Kidney (tissue), 14 donors: Measurements from ENCODE around the gene ARHGEF7. TPM values are rescaled to one million over a fixed set of nuclear protein-coding genes. Genes with fewer than 3 reads are reported as not detected.
"Not testable (repeated sequence)": the region's sequence is repeated elsewhere in the genome, so short reads cannot be mapped to it uniquely, and the experiment has no call there.

Source experiments
- DNase-seq, 5 donors: peaks; one replicate each; pipeline ENCODE4 v3.0.0-alpha.2; 2013 to 2020
- FAIRE-seq: peaks from 2 replicates; lab custom pipeline; 2012; peaks lifted over from hg19 to GRCh38; lab: Jason Lieb, UNC
- H3K27ac ChIP-seq, 2 donors: one replicate each; pipeline ENCODE4 v1.7.0; 2013; ENCODE audit warnings: low read depth in 2 of 2, low read length in 2 of 2, inconsistent platforms in 1 of 2
- H3K27me3 ChIP-seq: one replicate; pipeline ENCODE4 v1.7.1; 2013; ENCODE audit warnings: low read length, inconsistent platforms; ENCODE audit not compliant: control insufficient read depth, insufficient read depth
- H3K36me3 ChIP-seq, 3 donors: one replicate each; pipeline versions ENCODE4 v1.7.0 to v1.7.1; 2013; ENCODE audit warnings: low read length in 3 of 3, control low read depth in 1 of 3, inconsistent platforms in 1 of 3; ENCODE audit not compliant: insufficient read depth in 3 of 3, control insufficient read depth in 2 of 3
- H3K4me1 ChIP-seq, 3 donors: one replicate each; pipeline versions ENCODE4 v1.7.0 to v1.7.1; 2013; ENCODE audit warnings: low read length in 3 of 3, inconsistent platforms in 1 of 3, low read depth in 1 of 3; ENCODE audit not compliant: control insufficient read depth in 2 of 3, insufficient read depth in 2 of 3
- H3K4me3 ChIP-seq, 3 donors: one replicate each; pipeline versions ENCODE4 v1.7.0 to v1.8.1; 2013; ENCODE audit warnings: low read length in 3 of 3, control low read depth in 1 of 3, inconsistent platforms in 1 of 3
- H3K9ac ChIP-seq, 3 donors: one replicate each; pipeline versions ENCODE4 v1.7.0 to v1.7.1; 2013; ENCODE audit warnings: low read length in 3 of 3, control low read depth in 1 of 3, inconsistent platforms in 1 of 3
- H3K9me3 ChIP-seq, 3 donors: one replicate each; pipeline versions ENCODE4 v1.7.0 to v1.7.1; 2013; ENCODE audit warnings: low read length in 3 of 3, control low read depth in 1 of 3, inconsistent platforms in 1 of 3; ENCODE audit not compliant: control insufficient read depth in 2 of 3, insufficient read depth in 1 of 3
- CTCF ChIP-seq: IDR thresholded peaks from 3 replicates; pipeline ENCODE4 v1.5.1; 2012; ENCODE audit warnings: mild to moderate bottlenecking, moderate library complexity, borderline replicate concordance; ENCODE audit not compliant: insufficient read depth; ENCODE audit errors: extremely low read depth
- intact Hi-C: fragments of 100-400 bp; cut with DNase I; formaldehyde crosslinking; loops from one replicate; pipeline ENCODE4 v1.11.1; 2022
- polyA plus RNA-seq: library from polyadenylated mRNA; stranded (reverse); fragments of 350-450 nt; fragmentation: Illumina TruSeq; extraction: RNeasy Lipid Tissue Mini Kit (QIAGEN cat#74804); gene quantifications from one replicate; pipeline ENCODE4 v1.2.3, GENCODE V29; 2014; ENCODE audit warnings: low read depth, low replicate concordance; ENCODE audit not compliant: insufficient read depth
- total RNA-seq: library from RNA; stranded (reverse); fragmentation: NEBNext Ultra II Directional; extraction: Animal tissue kit (Norgen Biotek cat#: 25700); gene quantifications from one replicate; pipeline ENCODE4 v1.2.1, GENCODE V29; 2021
- donor health status: control.
- donor health status: control.
- donor health status: control.
- donor health status: control.
- donor health status: control.
- donor health status: DM: yes; HTN: yes; CAD: no.
- donor health status: Normal renal cell carcinoma (clear cell type).

The ARHGEF7 gene
- total and polyA plus RNA-seq, 2 donors from 2014 or later, result 17.9 to 56.4 TPM

GRCh38 chr13:111082240-111082639 lies 32.9 kb upstream of the ARHGEF7 start:
- DNase-seq (no peak), FAIRE-seq (no peak)
- Histone ChIP-seq H3K4me1 (no peaks in the 10 kb centered on the region), H3K9me3 (no peaks in the 10 kb centered on the region), H3K27ac (no peak overlapping the region), H3K36me3 (no peaks in the 10 kb centered on the region), H3K27me3 (no peaks in the 10 kb centered on the region), H3K9ac (no peak overlapping the region), H3K4me3 (no peak overlapping the region)
- intact Hi-C loops, result no loop called here
- TF ChIP-seq CTCF, result no peak

- H3K27ac ChIP-seq, H3K9me3 ChIP-seq, H3K4me1 ChIP-seq, H3K9ac ChIP-seq, DNase-seq, H3K4me3 ChIP-seq, H3K27me3 ChIP-seq, intact Hi-C loops, FAIRE-seq, H3K36me3 ChIP-seq: not testable (repeated sequence)
These were observed 32.3 kb upstream of the ARHGEF7 start for GRCh38 chr13:111082769-111083168.

- intact Hi-C loops, H3K4me1 ChIP-seq, H3K36me3 ChIP-seq, DNase-seq, FAIRE-seq, H3K9ac ChIP-seq, H3K4me3 ChIP-seq, H3K27ac ChIP-seq, H3K27me3 ChIP-seq, H3K9me3 ChIP-seq: not testable (repeated sequence)
These were observed 31.4 kb upstream of the ARHGEF7 start for GRCh38 chr13:111083693-111084092.

- H3K4me1 ChIP-seq, result no peaks in the 10 kb centered on the region
- intact Hi-C loops, result no loop called here
- no peak for DNase-seq
These were observed 24.9 kb upstream of the ARHGEF7 start for GRCh38 chr13:111090169-111090568.

More at GRCh38 chr13:111090169-111090568, 24.9 kb upstream of the ARHGEF7 start:
- no peaks in the 10 kb centered on the region for H3K9me3 ChIP-seq
- H3K27me3 ChIP-seq, result peaks cover 2% of the 10 kb centered on the region
- H3K27ac ChIP-seq, result no peak overlapping the region
- no peak for TF ChIP-seq CTCF
- no peak overlapping the region for H3K9ac ChIP-seq
- no peak overlapping the region for H3K4me3 ChIP-seq
- no peaks in the 10 kb centered on the region for H3K36me3 ChIP-seq
- FAIRE-seq, result no peak
